ENCODE results near the gene ACAA1.

The ACAA1 gene

GRCh38 chr3:38154625-38155255, 17.8 kb upstream of the ACAA1 start:
- DNase-seq (ENCODE audit: low read depth, low spot score), result no peak

- DNase-seq (ENCODE audit: low read depth, low spot score), result no peak
These were observed 17.1 kb upstream of the ACAA1 start for GRCh38 chr3:38154033-38154494.

GRCh38 chr3:38153221-38153620, 16.3 kb upstream of the ACAA1 start:
- DNase-seq (ENCODE audit: low read depth, low spot score), result no peak

- DNase-seq (ENCODE audit: low read depth, low spot score), result no peak
These were observed 15.7 kb upstream of the ACAA1 start for GRCh38 chr3:38152609-38153008.

GRCh38 chr3:38151667-38152265, 14.8 kb upstream of the ACAA1 start:
- no peak for DNase-seq (ENCODE audit: low read depth, low spot score)

- DNase-seq (ENCODE audit: low read depth, low spot score), result no peak
These were observed 14.0 kb upstream of the ACAA1 start for GRCh38 chr3:38150780-38151528.

- DNase-seq (ENCODE audit: low read depth, low spot score), result no peak
These were observed 12.8 kb upstream of the ACAA1 start for GRCh38 chr3:38149708-38150107.

- no peak for DNase-seq (ENCODE audit: low read depth, low spot score)
These were observed 11.5 kb upstream of the ACAA1 start for GRCh38 chr3:38148311-38148882.

GRCh38 chr3:38147421-38147820, 10.5 kb upstream of the ACAA1 start:
- no peak for DNase-seq (ENCODE audit: low read depth, low spot score)

GRCh38 chr3:38146504-38146903, 9.6 kb upstream of the ACAA1 start:
- no peak for DNase-seq (ENCODE audit: low read depth, low spot score)

- no peak for DNase-seq (ENCODE audit: low read depth, low spot score)
These were observed 6.6 kb upstream of the ACAA1 start for GRCh38 chr3:38143511-38143910.

GRCh38 chr3:38142959-38143358, 6.0 kb upstream of the ACAA1 start:
- DNase-seq (ENCODE audit: low read depth, low spot score), result no peak

GRCh38 chr3:38141952-38142273, 5.0 kb upstream of the ACAA1 start:
- no peak for DNase-seq (ENCODE audit: low read depth, low spot score)

GRCh38 chr3:38141173-38141951, 4.4 kb upstream of the ACAA1 start:
- DNase-seq (ENCODE audit: low read depth, low spot score), result no peak

- no peak for DNase-seq (ENCODE audit: low read depth, low spot score)
These were observed 3.6 kb upstream of the ACAA1 start for GRCh38 chr3:38140326-38141172.

- no peak for DNase-seq (ENCODE audit: low read depth, low spot score)
These were observed 2.7 kb upstream of the ACAA1 start for GRCh38 chr3:38139652-38140051.

- DNase-seq (ENCODE audit: low read depth, low spot score), result no peak
These were observed 2.3 kb upstream of the ACAA1 start for GRCh38 chr3:38139191-38139590.

GRCh38 chr3:38138349-38139190, 1.6 kb upstream of the ACAA1 start, which contains the start of gene MYD88:
TSS of gene MYD88 (plus strand) at chr3:38138661. CDS start at chr3:38138701, 40 bp downstream.
- peak; percentile 64 for DNase-seq (ENCODE audit: low read depth, low spot score)

GRCh38 chr3:38137615-38138348, 855 bp upstream of the ACAA1 start:
- no peak for DNase-seq (ENCODE audit: low read depth, low spot score)

All from activated CD4-positive, CD25-positive, alpha-beta regulatory T cell treated with anti-CD3 and anti-CD28 coated beads, Interleukin-2, amount 50 U/mL, for 16 hours (primary cell).